ENCODE results near the gene A4GALT. TPM values are rescaled to one million over a fixed set of nuclear protein-coding genes. Genes with fewer than 3 reads are reported as not detected.

The A4GALT gene
- total RNA-seq, 2 donors from 2014 or later, result 40.8 to 78.6 TPM

DNA sequence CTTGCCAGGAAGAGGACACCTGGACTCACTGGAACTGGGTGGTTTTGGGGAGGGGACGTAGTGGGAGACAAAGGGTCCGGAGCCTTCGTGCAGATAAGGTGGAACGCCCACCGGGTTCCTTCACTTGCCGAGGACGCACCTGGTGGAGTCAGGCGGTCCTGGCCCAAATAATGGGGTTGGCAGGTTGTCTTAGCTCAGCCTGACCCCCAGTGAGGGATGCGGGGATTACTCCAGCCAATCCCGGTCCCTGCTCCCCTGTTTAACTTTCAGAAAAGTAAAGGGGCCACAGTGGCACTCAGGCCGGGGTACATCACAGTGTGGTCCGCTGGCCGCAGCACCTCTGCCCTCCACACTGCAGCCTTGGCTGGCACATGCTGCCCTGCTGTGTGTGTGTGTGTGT is 18.0 kb downstream of the A4GALT start:
- Histone ChIP-seq H3K4me1 (peaks cover 0 to 65% of the 10 kb centered on the region in 2 donors), H3K27ac (peak overlapping the region; percentile 89 to 98)
- no peak for DNase-seq (ENCODE audit: low spot score)

DNA sequence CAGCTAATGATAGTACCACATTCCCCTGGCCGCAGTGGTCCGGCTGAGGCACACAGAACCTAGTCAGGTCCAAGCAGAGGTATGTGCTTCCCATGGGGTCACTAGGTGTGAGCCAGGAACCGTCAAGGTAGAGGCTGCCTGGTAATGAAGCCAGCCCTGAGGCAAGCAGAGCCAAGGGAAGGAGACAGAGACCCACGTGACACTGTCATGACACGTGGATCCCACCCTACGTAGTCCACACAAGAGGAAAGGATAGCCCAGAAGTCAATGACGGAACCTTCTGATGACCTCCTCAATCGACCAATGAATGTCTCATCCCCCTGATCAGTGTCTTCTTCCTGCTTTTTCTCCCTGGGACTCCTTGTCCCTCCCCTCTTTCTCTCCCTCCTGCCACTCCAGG is 19.0 kb downstream of the A4GALT start:
- H3K9me3 ChIP-seq, result no peaks in the 10 kb centered on the region
- H3K36me3 ChIP-seq, result no peaks in the 10 kb centered on the region
- TF ChIP-seq, protein P1, sequence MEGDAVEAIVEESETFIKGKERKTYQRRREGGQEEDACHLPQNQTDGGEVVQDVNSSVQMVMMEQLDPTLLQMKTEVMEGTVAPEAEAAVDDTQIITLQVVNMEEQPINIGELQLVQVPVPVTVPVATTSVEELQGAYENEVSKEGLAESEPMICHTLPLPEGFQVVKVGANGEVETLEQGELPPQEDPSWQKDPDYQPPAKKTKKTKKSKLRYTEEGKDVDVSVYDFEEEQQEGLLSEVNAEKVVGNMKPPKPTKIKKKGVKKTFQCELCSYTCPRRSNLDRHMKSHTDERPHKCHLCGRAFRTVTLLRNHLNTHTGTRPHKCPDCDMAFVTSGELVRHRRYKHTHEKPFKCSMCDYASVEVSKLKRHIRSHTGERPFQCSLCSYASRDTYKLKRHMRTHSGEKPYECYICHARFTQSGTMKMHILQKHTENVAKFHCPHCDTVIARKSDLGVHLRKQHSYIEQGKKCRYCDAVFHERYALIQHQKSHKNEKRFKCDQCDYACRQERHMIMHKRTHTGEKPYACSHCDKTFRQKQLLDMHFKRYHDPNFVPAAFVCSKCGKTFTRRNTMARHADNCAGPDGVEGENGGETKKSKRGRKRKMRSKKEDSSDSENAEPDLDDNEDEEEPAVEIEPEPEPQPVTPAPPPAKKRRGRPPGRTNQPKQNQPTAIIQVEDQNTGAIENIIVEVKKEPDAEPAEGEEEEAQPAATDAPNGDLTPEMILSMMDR (IDR thresholded peaks at IDR 0.05), result no peak
- DNase-seq (ENCODE audit: low spot score), result no peak
- H3K27ac ChIP-seq, result peak overlapping the region; percentile 89 to 98
- no peak overlapping the region for H3K4me3 ChIP-seq
- H3K4me1 ChIP-seq, result peaks cover 0 to 75% of the 10 kb centered on the region in 2 donors
- no peaks in the 10 kb centered on the region for H3K27me3 ChIP-seq

More for the DNA sequence above, 18.0 kb downstream of the A4GALT start:
- Histone ChIP-seq H3K4me3 (no peak overlapping the region), H3K27me3 (no peaks in the 10 kb centered on the region), H3K36me3 (no peaks in the 10 kb centered on the region), H3K9me3 (no peaks in the 10 kb centered on the region)
- TF ChIP-seq, protein P1 (IDR thresholded peaks at IDR 0.05), result no peak

DNA sequence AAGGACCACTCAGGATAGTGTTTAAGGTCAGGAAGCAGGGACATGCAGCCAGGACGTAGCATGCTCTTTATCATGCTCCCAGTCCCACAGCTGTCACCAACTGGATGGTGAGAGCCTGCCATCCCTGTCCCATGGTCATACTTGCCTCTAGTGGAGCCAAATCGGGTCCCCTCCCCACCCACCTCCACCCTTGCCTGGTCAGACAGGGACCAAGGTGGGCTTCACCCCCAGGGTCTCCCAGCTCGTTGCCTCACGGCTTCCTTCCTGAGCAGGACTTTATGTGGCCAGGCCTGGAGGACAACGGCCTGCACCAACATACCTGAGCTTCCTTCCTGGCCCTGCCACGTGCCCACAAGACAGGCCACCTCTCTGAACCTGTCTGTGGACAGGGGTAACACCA is 19.8 kb downstream of the A4GALT start:
- no peak overlapping the region for H3K4me3 ChIP-seq
- H3K27ac ChIP-seq, result peak overlapping the region; percentile 89 to 98
- DNase-seq (ENCODE audit: low spot score), result no peak
- no peaks in the 10 kb centered on the region for H3K27me3 ChIP-seq
- no peaks in the 10 kb centered on the region for H3K9me3 ChIP-seq
- TF ChIP-seq, protein P1 (IDR thresholded peaks at IDR 0.05), result no peak
- H3K4me1 ChIP-seq, result peaks cover 0 to 82% of the 10 kb centered on the region in 2 donors
- no peaks in the 10 kb centered on the region for H3K36me3 ChIP-seq

GRCh38 chr22:42700355-42700754 is 20.3 kb downstream of the A4GALT start:
- H3K4me1 ChIP-seq, result peaks cover 0 to 87% of the 10 kb centered on the region in 2 donors
- H3K4me3 ChIP-seq, result no peak overlapping the region
- no peak for DNase-seq (ENCODE audit: low spot score)
- peak overlapping the region; percentile 89 to 98 for H3K27ac ChIP-seq
- no peaks in the 10 kb centered on the region for H3K27me3 ChIP-seq
- no peaks in the 10 kb centered on the region for H3K9me3 ChIP-seq
- TF ChIP-seq, protein P1 (IDR thresholded peaks at IDR 0.05), result no peak
- no peaks in the 10 kb centered on the region for H3K36me3 ChIP-seq

DNA sequence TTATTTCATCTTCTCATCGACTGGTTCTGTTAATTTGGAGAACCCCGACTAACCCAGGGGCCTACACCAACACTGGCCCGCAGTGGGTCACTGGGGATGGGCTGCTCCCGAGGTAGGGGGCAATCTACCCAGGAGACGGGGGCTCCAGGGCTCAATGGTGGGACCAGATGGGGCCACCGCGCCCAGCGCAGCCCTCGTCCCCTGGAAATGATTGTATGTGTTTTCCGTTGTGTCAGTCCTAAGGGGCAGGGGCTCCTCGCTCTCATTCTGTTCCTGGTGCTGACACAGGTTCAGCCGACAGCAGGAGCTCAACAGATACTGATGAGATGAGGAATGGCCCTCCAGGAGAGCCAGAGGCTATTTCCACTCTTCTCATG is 20.7 kb downstream of the A4GALT start:
- no peak overlapping the region for H3K4me3 ChIP-seq
- H3K36me3 ChIP-seq, result peaks cover 3% of the 10 kb centered on the region
- no peak for DNase-seq (ENCODE audit: low spot score)
- peak overlapping the region; percentile 89 to 98 for H3K27ac ChIP-seq
- no peaks in the 10 kb centered on the region for H3K9me3 ChIP-seq
- H3K27me3 ChIP-seq, result no peaks in the 10 kb centered on the region
- peaks cover 0 to 89% of the 10 kb centered on the region in 2 donors for H3K4me1 ChIP-seq
- TF ChIP-seq, protein P1 (IDR thresholded peaks at IDR 0.05), result no peak

- no peak for DNase-seq (ENCODE audit: low spot score)
- Histone ChIP-seq H3K36me3 (peaks cover 9% of the 10 kb centered on the region), H3K27ac (peak overlapping the region; percentile 89 to 98), H3K4me1 (peaks cover 0 to 86% of the 10 kb centered on the region in 2 donors), H3K9me3 (no peaks in the 10 kb centered on the region), H3K4me3 (no peak overlapping the region), H3K27me3 (no peaks in the 10 kb centered on the region)
- TF ChIP-seq, protein P1 (IDR thresholded peaks at IDR 0.05), result no peak
Measured at GRCh38 chr22:42699281-42699975, 21.2 kb downstream of the A4GALT start.
